Neural crest cell (in vitro differentiated cells): Measurements from ENCODE around the gene NTF4. TPM values are rescaled to one million over a fixed set of nuclear protein-coding genes. Genes with fewer than 3 reads are reported as not detected.
A peak's percentile ranks its signal among the peaks of the same experiment; 100 is the strongest.

ENCODE experiments used
- DNase-seq: peaks from one replicate; pipeline ENCODE4 v3.0.0; 2021; ENCODE audit warnings: low read depth, mixed read lengths, low spot score
- H3K27ac Mint-ChIP-seq: one replicate; pipeline ENCODE4 v1.8.0; 2021; ENCODE audit warnings: mild to moderate bottlenecking, mixed read lengths; ENCODE audit not compliant: unreplicated experiment
- H3K27me3 Mint-ChIP-seq: 2 replicates; pipeline ENCODE4 v1.8.0; 2021; ENCODE audit warnings: low read depth, mild to moderate bottlenecking, mixed read lengths
- H3K36me3 Mint-ChIP-seq: 2 replicates; pipeline ENCODE4 v1.8.0; 2021; ENCODE audit warnings: low read depth, mild to moderate bottlenecking, mixed read lengths
- H3K4me1 Mint-ChIP-seq: 2 replicates; pipeline ENCODE4 v1.8.0; 2021; ENCODE audit warnings: mixed read lengths
- H3K4me3 Mint-ChIP-seq: one replicate; pipeline ENCODE4 v1.8.0; 2021; ENCODE audit warnings: mild to moderate bottlenecking, mixed read lengths
- H3K9me3 Mint-ChIP-seq: 2 replicates; pipeline ENCODE4 v1.8.0; 2021; ENCODE audit warnings: mixed read lengths
- CTCF ChIP-seq: fragments of 200-600 bp; sonication (generic); conservative IDR thresholded peaks from 2 replicates; pipeline ENCODE4 v1.5.0; 2021; ENCODE audit warnings: antibody characterized with exemption, mild to moderate bottlenecking
- total RNA-seq: library from RNA; stranded (reverse); gene quantifications from 2 replicates; pipeline ENCODE4 v1.2.1, GENCODE V29; 2021

NTF4 gene
- total RNA-seq, 1 donor from 2014 or later: not detected

GRCh38 chr19:49073514-49074378 lies 9.1 kb upstream of the NTF4 start:
- Mint-ChIP-seq H3K27me3 (peaks cover 61% of the 10 kb centered on the region), H3K4me3 (no peak overlapping the region), H3K4me1 (peaks cover 5% of the 10 kb centered on the region), H3K27ac (no peak overlapping the region), H3K9me3 (peaks cover 13% of the 10 kb centered on the region), H3K36me3 (no peaks in the 10 kb centered on the region)
- no peak for DNase-seq
- peak; percentile 27 for TF ChIP-seq CTCF

GRCh38 chr19:49071860-49072547 lies 7.4 kb upstream of the NTF4 start:
- Mint-ChIP-seq H3K4me3 (no peak overlapping the region), H3K27me3 (peaks cover 78% of the 10 kb centered on the region), H3K27ac (no peak overlapping the region), H3K36me3 (no peaks in the 10 kb centered on the region), H3K4me1 (peaks cover 5% of the 10 kb centered on the region), H3K9me3 (peaks cover 13% of the 10 kb centered on the region)
- no peak for TF ChIP-seq CTCF
- DNase-seq: peak; percentile 46

GRCh38 chr19:49070416-49070815 lies 5.8 kb upstream of the NTF4 start:
- Mint-ChIP-seq H3K4me1 (peaks cover 5% of the 10 kb centered on the region), H3K36me3 (no peaks in the 10 kb centered on the region), H3K9me3 (peaks cover 13% of the 10 kb centered on the region), H3K27me3 (peaks cover 90% of the 10 kb centered on the region), H3K4me3 (no peak overlapping the region), H3K27ac (no peak overlapping the region)
- TF ChIP-seq CTCF: no peak
- no peak for DNase-seq

GRCh38 chr19:49069026-49069425 lies 4.4 kb upstream of the NTF4 start:
- peaks cover 89% of the 10 kb centered on the region for H3K27me3 Mint-ChIP-seq
- no peak overlapping the region for H3K4me3 Mint-ChIP-seq
- H3K9me3 Mint-ChIP-seq: peaks cover 13% of the 10 kb centered on the region
- no peaks in the 10 kb centered on the region for H3K36me3 Mint-ChIP-seq
- no peak for DNase-seq
- H3K27ac Mint-ChIP-seq: no peak overlapping the region
- H3K4me1 Mint-ChIP-seq: peaks cover 5% of the 10 kb centered on the region
- TF ChIP-seq CTCF: no peak

- peaks cover 13% of the 10 kb centered on the region for H3K9me3 Mint-ChIP-seq
- no peak for DNase-seq
- H3K27me3 Mint-ChIP-seq: peaks cover 86% of the 10 kb centered on the region
- TF ChIP-seq CTCF: no peak
- no peaks in the 10 kb centered on the region for H3K4me1 Mint-ChIP-seq
- no peak overlapping the region for H3K27ac Mint-ChIP-seq
- H3K4me3 Mint-ChIP-seq: no peak overlapping the region
- no peaks in the 10 kb centered on the region for H3K36me3 Mint-ChIP-seq
These were observed 2.9 kb upstream of the NTF4 start for GRCh38 chr19:49067554-49067953.
